GM18507 (cell line): ENCODE measurements around the gene SMIM45.
A peak's percentile ranks its signal among the peaks of the same experiment; 100 is the strongest.

Source experiments
- DNase-seq: peaks from one replicate; pipeline ENCODE4 v3.0.0; 2011; ENCODE audit warnings: low read depth; ENCODE audit not compliant: insufficient read length; ENCODE audit errors: extremely low spot score
- FAIRE-seq: peaks from 2 replicates; lab custom pipeline; 2011; peaks lifted over from hg19 to GRCh38; lab: Jason Lieb, UNC

Gene SMIM45

GRCh38 chr22:41963453-41964111, 11.6 kb downstream of the SMIM45 start:
- FAIRE-seq (no peak), DNase-seq (no peak)

- no peak for FAIRE-seq
Measured at GRCh38 chr22:41964112-41964491, 12.2 kb downstream of the SMIM45 start.

GRCh38 chr22:41966225-41966606, 14.3 kb downstream of the SMIM45 start:
- FAIRE-seq (no peak), DNase-seq (no peak)

More at GRCh38 chr22:41964112-41964491, 12.2 kb downstream of the SMIM45 start:
- DNase-seq, result no peak

- FAIRE-seq, result peak; percentile 88
- peak; percentile 47 for DNase-seq
Measured at GRCh38 chr22:41966607-41967240, 14.8 kb downstream of the SMIM45 start.

- DNase-seq, result no peak
- no peak for FAIRE-seq
Measured at GRCh38 chr22:41968601-41969000, 16.7 kb downstream of the SMIM45 start.

GRCh38 chr22:41969110-41969646, 17.2 kb downstream of the SMIM45 start, which contains the start of gene SEPTIN3:
SEPTIN3 (plus strand) TSS chr22:41969443; CDS start chr22:41971493, 2,050 bp downstream.
- DNase-seq (no peak), FAIRE-seq (no peak)

GRCh38 chr22:41970601-41971000, 18.7 kb downstream of the SMIM45 start:
- FAIRE-seq, result no peak
- no peak for DNase-seq

- DNase-seq (no peak), FAIRE-seq (no peak)
Measured at GRCh38 chr22:41971431-41971830, 19.5 kb downstream of the SMIM45 start.

DNA sequence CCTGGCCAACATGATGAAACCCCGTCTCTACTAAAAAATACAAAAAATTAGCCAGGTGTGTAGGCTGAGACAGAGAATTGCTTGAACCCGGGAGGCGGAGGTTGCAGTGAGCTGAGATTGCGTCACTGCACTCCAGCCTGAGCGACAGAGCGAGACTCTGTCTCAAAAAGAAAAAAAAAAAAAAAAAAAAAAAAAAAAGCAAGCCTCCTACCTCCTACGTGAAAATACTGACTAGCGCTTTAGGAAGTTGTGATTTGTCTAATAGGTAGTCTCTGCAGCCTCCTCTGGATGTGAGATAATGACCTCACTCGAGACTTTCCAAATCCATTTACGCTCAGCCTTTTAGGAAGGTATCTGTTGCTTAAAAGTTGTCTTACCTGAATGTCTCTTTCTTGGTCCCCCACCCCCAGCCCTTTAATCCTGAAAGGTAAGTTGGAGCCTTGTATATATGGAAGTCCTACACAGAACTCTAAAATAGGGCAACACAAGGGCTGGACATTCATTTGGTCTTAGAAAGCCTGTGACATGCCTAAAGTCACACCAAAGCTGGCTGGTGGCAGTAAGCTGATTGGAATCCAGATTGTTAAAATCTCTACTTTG, 22.8 kb downstream of the SMIM45 start:
- FAIRE-seq (peak; percentile 26), DNase-seq (no peak)

DNA sequence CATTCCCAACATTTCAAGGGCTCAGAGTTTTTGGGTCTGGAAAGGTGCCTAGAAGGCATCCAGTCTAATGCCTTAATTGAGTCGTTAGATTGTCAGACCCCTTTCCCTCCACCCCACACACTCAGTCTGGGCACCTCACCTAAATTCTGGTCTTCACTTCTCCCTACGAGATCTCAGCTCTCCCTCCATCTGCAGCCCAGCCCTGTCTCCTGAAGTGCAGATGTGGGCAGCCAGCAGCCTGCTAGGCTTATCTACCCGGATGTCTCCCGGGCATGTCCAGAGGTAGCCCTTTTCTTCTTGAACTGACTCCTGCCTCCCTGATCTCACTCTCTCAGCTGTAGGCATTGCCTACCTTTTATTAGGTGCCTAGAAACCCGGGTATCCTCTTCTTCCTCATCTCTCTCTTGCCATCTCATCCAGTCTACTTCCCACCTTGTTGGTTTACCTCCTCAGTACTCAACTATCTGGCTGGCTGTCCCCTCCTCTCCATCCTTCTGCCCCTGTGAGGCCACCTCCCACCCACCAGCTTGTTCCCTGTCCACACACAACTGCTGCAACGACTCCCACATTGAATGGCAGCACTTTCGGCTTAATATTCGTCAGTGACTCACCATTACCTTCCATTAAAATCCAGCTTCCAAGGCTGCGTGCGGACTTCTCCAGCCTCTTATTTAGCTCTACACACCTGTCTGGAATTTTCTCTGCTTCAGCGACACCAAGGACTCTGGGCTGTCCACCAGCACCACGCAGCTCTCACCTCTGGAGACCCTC, 23.5 kb downstream of the SMIM45 start:
- FAIRE-seq (no peak), DNase-seq (no peak)

DNA sequence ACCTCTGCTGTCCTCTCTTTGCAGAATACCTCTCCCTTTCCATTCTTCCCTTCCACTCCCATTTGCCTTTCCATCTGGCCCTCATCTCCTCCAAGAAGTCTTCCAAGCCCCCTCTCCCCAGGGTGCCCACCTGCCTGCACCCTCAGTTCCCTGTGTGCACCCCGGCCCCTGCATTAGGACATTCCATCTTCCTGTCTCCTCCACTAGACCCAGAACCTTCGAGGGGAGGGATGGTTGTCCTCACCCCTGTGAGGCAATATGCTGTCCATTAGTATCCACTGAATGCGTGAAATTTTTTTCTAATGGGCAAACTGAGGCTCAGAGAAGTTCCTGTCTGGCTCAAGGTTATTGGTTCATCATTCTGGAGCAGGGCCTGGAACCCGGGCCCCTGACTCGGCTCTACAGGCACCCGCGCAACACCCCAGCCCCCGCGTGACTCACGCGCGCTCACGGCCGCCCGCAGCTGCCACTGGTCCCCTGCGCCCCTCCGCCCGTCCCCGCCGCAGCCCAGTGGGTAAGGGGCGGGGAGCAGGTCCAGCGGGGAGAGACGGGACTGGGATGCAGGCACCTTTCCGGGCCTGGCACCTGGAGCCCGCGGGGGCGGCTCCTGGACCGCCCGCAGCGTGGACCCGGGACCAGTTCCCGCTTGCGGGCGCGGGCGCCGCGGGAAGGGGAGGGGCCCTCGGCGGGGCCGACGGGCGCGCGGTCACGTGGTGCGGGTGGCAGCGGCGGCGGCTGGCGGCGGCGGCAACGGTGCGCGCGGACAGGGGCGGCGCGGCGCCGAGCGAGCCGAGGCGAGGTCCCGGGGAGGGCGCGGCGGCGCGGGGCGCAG, 24.3 kb downstream of the SMIM45 start:
- no peak for FAIRE-seq
- DNase-seq, result no peak

DNA sequence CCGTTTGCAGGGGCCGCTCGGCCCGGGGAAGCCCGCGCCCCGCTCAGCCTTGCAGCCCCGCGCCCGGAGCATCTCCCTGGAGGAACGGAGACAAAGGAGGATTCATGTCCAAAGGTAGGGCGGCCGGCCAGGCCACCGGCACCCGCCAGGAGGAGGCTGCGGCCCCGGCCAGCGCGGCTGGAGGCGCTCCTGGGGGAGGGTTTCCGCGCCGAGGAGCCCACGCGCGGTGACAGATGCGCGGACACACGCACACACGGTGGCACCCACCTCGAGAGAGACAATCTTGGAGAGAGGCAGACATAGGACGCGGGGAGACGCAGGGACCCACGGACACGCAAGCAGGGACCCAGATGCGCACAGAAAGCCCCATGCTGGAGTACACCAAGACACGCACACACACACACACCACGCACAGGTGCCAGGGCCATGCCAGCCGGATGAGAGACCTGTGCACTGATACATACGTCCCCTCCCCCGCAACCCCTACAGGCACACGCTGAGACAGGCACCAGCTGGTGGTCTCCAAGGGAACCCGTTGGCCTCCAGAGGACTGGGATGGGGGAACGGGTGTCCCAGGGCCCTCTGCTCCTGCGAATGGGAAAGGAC, 25.1 kb downstream of the SMIM45 start:
- FAIRE-seq (no peak), DNase-seq (no peak)

DNA sequence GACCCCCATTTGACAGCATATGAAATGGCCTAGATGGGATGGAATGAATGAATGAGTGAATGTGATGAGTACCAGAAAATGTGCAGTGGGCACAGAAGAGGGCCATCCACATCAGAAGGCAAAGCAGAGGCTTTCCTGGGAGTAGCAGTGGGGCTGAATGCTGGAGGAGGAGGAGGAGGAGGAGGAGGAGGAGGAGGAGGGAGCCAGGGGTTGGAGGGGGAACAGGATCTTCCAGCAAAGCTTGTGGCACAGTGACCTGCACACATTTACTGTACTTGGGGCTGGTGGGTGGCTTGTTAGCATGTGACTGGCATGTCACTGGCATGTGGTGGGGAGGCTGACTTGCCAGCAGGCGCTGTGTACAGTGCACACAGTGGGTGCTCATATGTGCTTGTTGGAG, 26.8 kb downstream of the SMIM45 start:
- no peak for FAIRE-seq
- DNase-seq, result no peak

GRCh38 chr22:41979423-41980250, 27.7 kb downstream of the SMIM45 start:
- no peak for FAIRE-seq
- no peak for DNase-seq

GRCh38 chr22:41982865-41983264, 30.9 kb downstream of the SMIM45 start:
- DNase-seq (no peak), FAIRE-seq (no peak)

GRCh38 chr22:41983513-41984405, 31.8 kb downstream of the SMIM45 start:
- DNase-seq (no peak), FAIRE-seq (no peak)

GRCh38 chr22:41987276-41987675, 35.3 kb downstream of the SMIM45 start:
- no peak for FAIRE-seq
- DNase-seq, result no peak
